GM10248 (cell line): ENCODE results near the gene ARHGAP5.

Experiments
- CTCF ChIA-PET: fragments of 300-600 bp; sonication (Branson Sonifier 250); formaldehyde crosslinking; extraction: SDS; loops from one replicate; lab custom pipeline; 2021; ENCODE audit warnings: antibody characterized with exemption; lab: Yijun Ruan, JAX
- POLR2A ChIA-PET: fragments of 350-650 bp; sonication (Branson Sonifier 250); formaldehyde crosslinking; extraction: SDS; loops from one replicate; lab custom pipeline; 2020; ENCODE audit warnings: antibody characterized with exemption; lab: Yijun Ruan, JAX
- DNase-seq: peaks from one replicate; pipeline ENCODE4 v3.0.0; 2012; ENCODE audit errors: extremely low spot score
- TF ChIP-seq, protein P1 (sequence below): IDR thresholded peaks from 2 replicates; pipeline ENCODE4 v1.5.1; 2012; ENCODE audit warnings: mild to moderate bottlenecking, low read depth; ENCODE audit errors: extremely low read depth, missing control alignments, control extremely low read depth

Gene ARHGAP5

GRCh38 chr14:32150392-32150791, 73.3 kb downstream of the ARHGAP5 start:
- ChIA-PET CTCF (no interaction called here), POLR2A (no interaction called here)

GRCh38 chr14:32166029-32166428, 88.9 kb downstream of the ARHGAP5 start:
- DNase-seq: no peak
- CTCF ChIA-PET: no interaction called here
- TF ChIP-seq, protein P1, sequence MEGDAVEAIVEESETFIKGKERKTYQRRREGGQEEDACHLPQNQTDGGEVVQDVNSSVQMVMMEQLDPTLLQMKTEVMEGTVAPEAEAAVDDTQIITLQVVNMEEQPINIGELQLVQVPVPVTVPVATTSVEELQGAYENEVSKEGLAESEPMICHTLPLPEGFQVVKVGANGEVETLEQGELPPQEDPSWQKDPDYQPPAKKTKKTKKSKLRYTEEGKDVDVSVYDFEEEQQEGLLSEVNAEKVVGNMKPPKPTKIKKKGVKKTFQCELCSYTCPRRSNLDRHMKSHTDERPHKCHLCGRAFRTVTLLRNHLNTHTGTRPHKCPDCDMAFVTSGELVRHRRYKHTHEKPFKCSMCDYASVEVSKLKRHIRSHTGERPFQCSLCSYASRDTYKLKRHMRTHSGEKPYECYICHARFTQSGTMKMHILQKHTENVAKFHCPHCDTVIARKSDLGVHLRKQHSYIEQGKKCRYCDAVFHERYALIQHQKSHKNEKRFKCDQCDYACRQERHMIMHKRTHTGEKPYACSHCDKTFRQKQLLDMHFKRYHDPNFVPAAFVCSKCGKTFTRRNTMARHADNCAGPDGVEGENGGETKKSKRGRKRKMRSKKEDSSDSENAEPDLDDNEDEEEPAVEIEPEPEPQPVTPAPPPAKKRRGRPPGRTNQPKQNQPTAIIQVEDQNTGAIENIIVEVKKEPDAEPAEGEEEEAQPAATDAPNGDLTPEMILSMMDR: no peak
- POLR2A ChIA-PET: no interaction called here

More at GRCh38 chr14:32150392-32150791, 73.3 kb downstream of the ARHGAP5 start:
- no peak for DNase-seq
- TF ChIP-seq, protein P1: no peak

DNA sequence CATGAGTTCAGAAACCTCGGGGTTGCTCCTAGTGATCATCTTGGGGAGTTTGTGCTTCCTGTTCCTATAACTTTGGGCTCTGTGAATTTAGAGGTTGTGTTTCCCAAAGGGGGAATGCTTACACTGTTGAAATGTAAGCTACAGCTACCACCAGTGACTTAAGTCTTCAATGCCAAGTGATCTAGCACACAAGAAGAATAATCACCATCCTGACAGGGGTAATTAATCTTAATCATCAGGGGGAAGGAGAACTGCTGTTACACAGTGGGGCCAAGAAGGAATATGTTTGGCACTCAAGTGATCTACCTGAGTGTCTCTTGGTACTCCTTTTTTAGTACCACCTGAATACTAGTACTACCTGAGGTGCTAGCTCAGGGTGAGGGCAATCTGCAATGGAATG, 89.8 kb downstream of the ARHGAP5 start:
- CTCF ChIA-PET: no interaction called here
- POLR2A ChIA-PET: no interaction called here
- TF ChIP-seq, protein P1: no peak
- no peak for DNase-seq

- TF ChIP-seq, protein P1: no peak
- POLR2A ChIA-PET: no interaction called here
- CTCF ChIA-PET: no interaction called here
- no peak for DNase-seq
These were observed 90.8 kb downstream of the ARHGAP5 start for GRCh38 chr14:32167907-32168306.

- TF ChIP-seq, protein P1: no peak
- ChIA-PET POLR2A (no interaction called here), CTCF (interaction anchor here (0.7 kb wide), 1 partner anchor 34 kb away, joined by 3 read pairs; the partner anchor contains the start of gene RNU6-8)
- no peak for DNase-seq
These were observed 92.1 kb downstream of the ARHGAP5 start for GRCh38 chr14:32169191-32169590.

DNA sequence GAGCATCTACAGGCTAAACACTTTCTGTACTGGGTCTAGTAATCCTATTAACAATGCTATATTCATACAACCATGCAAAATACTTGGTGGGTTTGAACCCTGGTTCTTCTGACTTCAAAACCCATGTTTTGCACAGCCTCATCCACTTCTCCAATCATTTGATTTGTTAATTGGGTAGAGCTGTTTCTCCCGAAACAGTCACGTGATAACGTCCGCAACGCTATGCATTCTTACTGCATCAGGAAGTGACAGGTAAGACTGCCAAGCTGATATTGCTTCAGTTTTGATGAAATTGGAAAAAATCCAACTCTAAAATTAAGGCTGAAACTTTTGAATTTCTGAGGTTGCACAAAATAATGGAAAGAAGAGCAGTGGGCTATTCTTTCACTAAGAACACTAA, 94.4 kb downstream of the ARHGAP5 start:
- no peak for DNase-seq
- TF ChIP-seq, protein P1: no peak
- POLR2A ChIA-PET: no interaction called here
- CTCF ChIA-PET: no interaction called here
